Measurements from ENCODE around the gene ZNF140. TPM values are rescaled to one million over a fixed set of nuclear protein-coding genes. Genes with fewer than 3 reads are reported as not detected.

Gene ZNF140
- total RNA-seq, 1 donor from 2014 or later = 11.6 TPM

DNA sequence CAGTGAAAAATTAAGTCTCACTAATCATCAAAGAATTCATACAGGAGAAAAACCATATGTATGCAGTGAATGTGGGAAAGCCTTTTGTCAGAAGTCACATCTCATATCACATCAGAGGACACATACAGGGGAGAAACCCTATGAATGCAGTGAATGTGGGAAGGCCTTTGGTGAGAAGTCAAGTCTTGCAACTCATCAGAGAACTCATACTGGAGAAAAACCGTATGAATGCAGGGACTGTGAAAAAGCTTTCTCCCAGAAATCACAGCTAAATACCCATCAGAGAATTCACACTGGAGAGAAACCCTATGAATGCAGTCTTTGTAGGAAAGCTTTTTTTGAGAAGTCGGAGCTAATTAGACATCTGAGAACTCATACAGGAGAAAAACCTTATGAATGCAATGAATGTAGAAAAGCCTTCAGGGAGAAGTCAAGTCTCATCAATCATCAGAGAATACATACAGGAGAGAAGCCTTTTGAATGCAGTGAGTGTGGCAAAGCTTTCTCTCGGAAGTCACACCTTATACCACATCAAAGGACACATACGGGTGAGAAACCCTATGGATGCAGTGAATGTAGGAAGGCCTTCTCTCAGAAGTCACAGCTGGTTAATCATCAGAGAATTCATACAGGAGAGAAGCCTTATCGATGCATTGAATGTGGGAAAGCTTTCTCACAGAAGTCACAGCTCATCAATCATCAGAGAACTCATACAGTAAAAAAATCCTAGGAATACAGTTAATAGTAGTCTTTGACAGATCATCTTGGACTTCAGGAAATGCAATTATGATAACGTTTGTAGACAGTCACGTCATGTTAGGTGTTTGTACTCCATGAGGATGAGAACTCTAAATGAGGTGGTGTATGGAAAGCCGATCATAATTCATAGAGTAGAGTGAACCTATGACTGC, 22.3 kb upstream of the ZNF140 start:
- TF ChIP-seq, protein P1, sequence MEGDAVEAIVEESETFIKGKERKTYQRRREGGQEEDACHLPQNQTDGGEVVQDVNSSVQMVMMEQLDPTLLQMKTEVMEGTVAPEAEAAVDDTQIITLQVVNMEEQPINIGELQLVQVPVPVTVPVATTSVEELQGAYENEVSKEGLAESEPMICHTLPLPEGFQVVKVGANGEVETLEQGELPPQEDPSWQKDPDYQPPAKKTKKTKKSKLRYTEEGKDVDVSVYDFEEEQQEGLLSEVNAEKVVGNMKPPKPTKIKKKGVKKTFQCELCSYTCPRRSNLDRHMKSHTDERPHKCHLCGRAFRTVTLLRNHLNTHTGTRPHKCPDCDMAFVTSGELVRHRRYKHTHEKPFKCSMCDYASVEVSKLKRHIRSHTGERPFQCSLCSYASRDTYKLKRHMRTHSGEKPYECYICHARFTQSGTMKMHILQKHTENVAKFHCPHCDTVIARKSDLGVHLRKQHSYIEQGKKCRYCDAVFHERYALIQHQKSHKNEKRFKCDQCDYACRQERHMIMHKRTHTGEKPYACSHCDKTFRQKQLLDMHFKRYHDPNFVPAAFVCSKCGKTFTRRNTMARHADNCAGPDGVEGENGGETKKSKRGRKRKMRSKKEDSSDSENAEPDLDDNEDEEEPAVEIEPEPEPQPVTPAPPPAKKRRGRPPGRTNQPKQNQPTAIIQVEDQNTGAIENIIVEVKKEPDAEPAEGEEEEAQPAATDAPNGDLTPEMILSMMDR (IDR thresholded peaks at IDR 0.05) = no peak
- intact Hi-C loops (cut with DNase I) = no loop called here
- H3K27ac ChIP-seq = no peak overlapping the region
- no peak overlapping the region for H3K4me3 ChIP-seq
- no peaks in the 10 kb centered on the region for H3K4me1 ChIP-seq
- no peaks in the 10 kb centered on the region for H3K27me3 ChIP-seq
- H3K36me3 ChIP-seq = peaks cover 55 to 64% of the 10 kb centered on the region in 2 donors
- H3K9me3 ChIP-seq = peaks cover 100% of the 10 kb centered on the region in 2 donors
- DNase-seq (ENCODE audit: low spot score in 2 of 2) = no peak

DNA sequence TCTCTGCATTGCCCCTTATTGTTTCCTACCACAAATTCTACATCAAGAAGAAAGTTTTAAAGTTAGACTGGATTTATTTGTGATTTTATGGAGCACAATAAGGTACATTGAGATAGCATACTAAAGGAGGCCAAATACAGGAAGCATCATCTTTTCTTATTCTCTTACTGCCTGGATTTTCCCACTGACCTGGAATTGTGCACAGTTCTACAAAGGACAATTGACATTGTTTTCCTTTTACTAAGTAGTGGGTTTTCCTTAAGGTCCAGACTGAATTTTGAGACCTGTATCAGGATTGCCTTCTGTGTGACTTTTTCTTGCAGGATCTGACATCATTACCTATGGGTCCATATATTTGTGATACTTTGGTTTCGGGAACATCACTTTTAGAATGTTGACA, 18.8 kb upstream of the ZNF140 start:
- Histone ChIP-seq H3K27me3 (no peaks in the 10 kb centered on the region), H3K4me3 (no peak overlapping the region), H3K4me1 (no peaks in the 10 kb centered on the region), H3K36me3 (peaks cover 31 to 32% of the 10 kb centered on the region in 2 donors), H3K9me3 (peaks cover 99 to 100% of the 10 kb centered on the region in 2 donors), H3K27ac (no peak overlapping the region)
- no peak for DNase-seq (ENCODE audit: low spot score in 2 of 2)
- intact Hi-C loops (cut with DNase I) = no loop called here
- TF ChIP-seq, protein P1 (IDR thresholded peaks at IDR 0.05) = no peak

DNA sequence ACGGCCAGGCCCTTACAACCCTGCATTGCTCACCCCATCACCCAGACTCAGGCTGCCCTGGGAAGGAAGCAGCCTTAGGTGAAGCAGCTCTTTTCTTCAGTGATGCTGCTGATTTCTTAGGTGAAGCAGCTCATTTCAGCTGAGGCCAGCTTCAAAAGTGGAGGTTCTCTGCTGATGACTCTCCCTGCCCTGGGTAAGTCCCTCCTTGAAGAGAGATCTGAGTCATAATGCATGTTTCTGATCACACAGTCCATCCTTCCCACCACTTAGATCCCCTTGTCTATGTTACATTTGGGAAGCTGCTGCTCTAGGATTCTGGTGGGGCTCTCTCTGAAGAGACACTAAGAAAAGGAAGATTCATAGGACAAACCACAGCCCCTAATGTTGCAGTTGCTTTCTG, 17.2 kb upstream of the ZNF140 start:
- H3K27ac ChIP-seq = no peak overlapping the region
- no peaks in the 10 kb centered on the region for H3K27me3 ChIP-seq
- intact Hi-C loops (cut with DNase I) = no loop called here
- DNase-seq (ENCODE audit: low spot score in 2 of 2) = no peak
- H3K4me3 ChIP-seq = no peak overlapping the region
- H3K9me3 ChIP-seq = peaks cover 98 to 100% of the 10 kb centered on the region in 2 donors
- peaks cover 16% of the 10 kb centered on the region in 2 donors for H3K36me3 ChIP-seq
- TF ChIP-seq, protein P1 (IDR thresholded peaks at IDR 0.05) = no peak
- no peaks in the 10 kb centered on the region for H3K4me1 ChIP-seq

DNA sequence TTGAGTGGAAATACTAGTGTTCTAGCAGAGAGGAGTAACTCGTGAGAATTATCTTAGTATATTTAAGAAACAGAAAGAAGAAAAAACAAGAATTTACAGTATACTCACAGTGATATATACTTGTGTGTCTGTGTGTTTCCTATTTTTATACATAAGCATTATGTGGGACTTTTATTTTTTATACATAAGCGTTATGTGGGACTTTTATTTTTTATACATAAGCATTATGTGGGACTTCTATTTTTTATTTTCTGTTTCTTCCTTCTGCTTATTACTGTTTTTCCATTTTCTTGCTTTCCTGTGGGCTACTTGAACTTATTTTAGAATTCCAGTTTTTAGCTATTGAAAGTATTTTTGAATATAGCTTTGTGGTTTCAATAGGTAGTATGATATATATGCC, 6.9 kb upstream of the ZNF140 start:
- H3K9me3 ChIP-seq = peaks cover 80 to 99% of the 10 kb centered on the region in 2 donors
- TF ChIP-seq, protein P1 (IDR thresholded peaks at IDR 0.05) = no peak
- intact Hi-C loops (cut with DNase I) = no loop called here

DNA sequence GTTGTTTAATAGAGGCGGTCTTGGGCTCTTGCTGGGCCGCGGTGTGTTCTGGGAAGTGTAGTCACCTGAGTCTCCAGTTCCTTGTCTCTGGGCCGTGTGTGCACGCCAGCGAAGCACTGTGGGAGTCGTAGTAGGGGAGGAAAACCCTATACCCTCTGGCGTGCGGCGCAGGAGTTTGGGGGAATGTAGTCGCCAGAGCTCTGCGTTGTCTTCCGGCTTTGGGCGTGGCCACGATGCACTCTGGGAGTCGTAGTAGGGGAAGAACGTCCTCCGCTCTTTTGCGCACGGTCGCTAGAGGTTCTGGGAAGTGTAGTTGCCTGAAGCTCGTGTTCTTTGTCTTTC, 726 bp upstream of the ZNF140 start:
- DNase-seq (ENCODE audit: low spot score in 2 of 2) = peak; percentile 95 to 99
- intact Hi-C loops (cut with DNase I) = loop anchor here (1.0 kb wide), 7 partner anchors 43 to 193 kb away; partner anchors contain the start of genes CHFR, ZNF10, ZNF26 and ZNF268
- H3K4me1 ChIP-seq = no peaks in the 10 kb centered on the region
- peak overlapping the region; percentile 95 to 97 for H3K27ac ChIP-seq
- peaks cover 21 to 34% of the 10 kb centered on the region in 2 donors for H3K36me3 ChIP-seq
- peaks cover 69 to 86% of the 10 kb centered on the region in 2 donors for H3K9me3 ChIP-seq
- TF ChIP-seq, protein P1 (IDR thresholded peaks at IDR 0.05) = no peak
- H3K4me3 ChIP-seq = peak overlapping the region; percentile 71 to 91
- H3K27me3 ChIP-seq = no peaks in the 10 kb centered on the region

More for the DNA sequence above, 6.9 kb upstream of the ZNF140 start:
- no peak for DNase-seq (ENCODE audit: low spot score in 2 of 2)
- Histone ChIP-seq H3K4me1 (no peaks in the 10 kb centered on the region), H3K4me3 (no peak overlapping the region), H3K27ac (no peak overlapping the region), H3K36me3 (no peaks in the 10 kb centered on the region), H3K27me3 (no peaks in the 10 kb centered on the region)
